ENCODE data around the gene RYR3. TPM values are rescaled to one million over a fixed set of nuclear protein-coding genes. Genes with fewer than 3 reads are reported as not detected.
"Not testable (repeated sequence)": the region's sequence is repeated elsewhere in the genome, so short reads cannot be mapped to it uniquely, and the experiment has no call there.

The RYR3 gene
- total RNA-seq, 1 donor from 2014 or later, result 0.11 TPM

DNA sequence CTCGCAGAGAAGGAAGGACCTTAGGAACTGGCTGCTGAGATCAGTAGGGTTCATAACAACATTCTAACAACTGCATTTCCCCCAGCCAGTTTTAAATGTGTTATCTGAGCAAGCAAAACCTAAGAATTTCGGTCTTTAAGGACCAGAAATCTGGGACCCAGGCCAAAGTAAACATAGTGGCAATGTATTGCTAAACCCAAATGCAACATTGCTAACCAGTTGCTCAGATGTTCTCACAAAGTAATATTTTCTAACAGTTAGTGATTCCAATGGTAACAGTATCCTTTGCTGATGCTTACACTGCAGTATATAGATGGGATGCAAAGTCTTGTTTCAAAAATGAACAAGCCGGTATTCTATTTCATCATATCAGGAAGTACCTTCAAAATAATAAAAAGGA lies 254.3 kb downstream of the RYR3 start:
- DNase-seq (ENCODE audit: low read depth), result no peak

DNA sequence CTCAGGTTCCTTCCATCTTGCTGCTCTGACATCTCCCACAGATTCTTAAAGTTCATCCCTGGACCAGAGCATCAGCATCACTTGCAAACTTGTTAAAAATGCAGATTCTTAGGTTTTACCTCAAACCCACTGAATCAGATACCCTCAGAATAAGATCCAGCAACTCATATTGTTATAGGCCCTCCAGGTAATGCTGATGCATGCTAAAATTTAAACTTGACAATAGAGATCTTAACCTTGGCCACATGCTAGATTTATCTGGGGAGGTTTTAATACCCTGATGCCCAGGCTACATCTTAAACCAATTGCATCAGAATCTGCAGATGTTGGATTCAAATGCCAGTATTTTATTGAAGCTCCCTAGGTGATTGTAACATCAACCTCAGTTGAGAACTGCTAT lies 256.9 kb downstream of the RYR3 start:
- no peak for DNase-seq (ENCODE audit: low read depth)

DNA sequence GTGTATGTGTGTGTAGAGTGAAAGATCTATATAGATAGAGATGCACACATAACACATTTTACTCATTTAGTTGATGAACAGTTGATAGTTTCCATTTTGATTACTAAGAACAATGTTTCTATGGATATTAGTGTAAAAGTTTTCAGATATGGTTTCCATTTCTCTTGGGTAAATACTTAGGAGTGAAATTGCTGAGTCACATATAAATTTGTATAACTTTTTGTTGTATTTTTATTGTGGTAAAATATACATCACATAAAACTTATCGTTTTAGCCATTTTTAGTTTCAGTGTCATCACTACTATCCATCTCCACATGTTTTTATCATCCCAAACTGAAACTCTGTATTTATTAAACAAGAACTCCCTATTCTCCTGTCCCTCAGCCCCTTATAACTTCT lies 258.3 kb downstream of the RYR3 start:
- DNase-seq (ENCODE audit: low read depth), result no peak

DNA sequence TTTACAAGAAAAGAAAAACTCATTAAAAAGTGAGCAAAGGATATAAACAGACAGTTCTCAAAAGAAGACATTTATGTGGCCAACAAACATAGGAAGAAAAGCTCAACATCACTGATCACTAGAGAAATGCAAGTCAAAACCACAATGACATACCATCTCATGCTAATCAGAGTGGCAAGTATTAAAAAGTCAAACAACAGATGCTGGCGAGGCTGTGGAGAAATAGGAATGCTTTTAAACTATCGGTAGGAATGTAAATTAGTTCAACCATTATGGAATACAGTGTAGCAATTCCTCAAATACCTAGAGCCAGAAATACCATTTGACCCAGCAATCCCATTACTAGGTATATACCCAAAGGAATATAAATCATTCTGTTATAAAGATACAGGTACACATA lies 267.1 kb downstream of the RYR3 start:
- not testable (repeated sequence) for DNase-seq (ENCODE audit: low read depth)

DNA sequence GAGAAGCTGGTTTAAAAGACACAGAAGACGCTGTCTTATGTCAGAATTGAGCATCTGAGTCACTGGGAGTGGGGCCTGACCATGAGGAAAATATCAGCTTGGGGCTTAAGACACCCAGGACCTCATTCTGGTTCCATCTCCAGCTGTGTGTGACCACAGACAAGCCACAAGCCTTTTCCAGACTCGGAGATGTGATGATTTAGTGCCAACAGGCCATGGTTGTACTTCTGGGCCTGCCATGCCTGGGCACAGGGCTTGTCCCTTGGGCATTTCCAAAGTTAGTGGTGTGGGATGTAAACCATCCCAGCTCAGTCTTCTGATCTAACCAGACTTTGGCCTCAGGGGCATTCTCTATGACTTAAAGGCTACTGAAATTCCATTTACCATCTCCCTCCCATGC lies 269.8 kb downstream of the RYR3 start:
- peak; percentile 88 for DNase-seq (ENCODE audit: low read depth)

DNA sequence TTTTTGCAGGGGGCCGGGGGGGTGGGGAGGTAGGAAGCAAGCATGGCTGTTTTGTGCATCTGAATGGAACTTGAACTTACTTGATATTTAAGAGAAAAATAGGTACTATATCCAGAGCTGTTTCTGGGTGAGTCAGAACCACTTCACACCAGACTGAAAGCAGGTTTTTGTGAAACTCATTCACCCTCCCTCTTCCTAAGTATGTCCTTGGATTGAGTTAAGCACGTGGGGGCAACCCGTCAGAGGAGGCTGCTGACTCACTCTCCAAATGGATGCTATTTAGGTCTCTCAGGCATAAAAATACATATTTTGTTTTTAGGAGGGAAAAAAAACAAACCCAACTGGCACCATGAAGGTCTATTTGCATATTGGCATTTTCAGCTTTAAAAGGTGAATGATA lies 270.3 kb downstream of the RYR3 start:
- DNase-seq (ENCODE audit: low read depth), result peak; percentile 37

DNA sequence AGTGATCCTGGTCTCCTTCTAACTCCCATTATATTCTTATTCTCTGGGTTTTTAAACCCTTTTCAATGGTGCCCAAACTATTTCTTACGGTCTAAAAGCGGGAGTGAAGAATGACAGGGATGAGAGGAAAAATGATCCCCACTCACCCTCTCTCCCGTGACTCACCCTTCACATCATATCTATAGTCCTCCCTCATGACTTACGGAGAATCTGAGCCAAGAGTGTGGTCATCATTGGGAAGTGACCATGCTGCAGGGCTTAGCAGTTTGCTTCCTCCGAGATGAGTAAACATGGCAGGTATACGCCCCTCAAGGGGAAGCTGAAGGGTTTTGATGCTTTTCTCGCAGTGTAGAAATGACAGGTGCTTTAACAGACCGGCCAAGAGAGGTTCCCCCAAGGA lies 274.0 kb downstream of the RYR3 start:
- peak; percentile 48 for DNase-seq (ENCODE audit: low read depth)

DNA sequence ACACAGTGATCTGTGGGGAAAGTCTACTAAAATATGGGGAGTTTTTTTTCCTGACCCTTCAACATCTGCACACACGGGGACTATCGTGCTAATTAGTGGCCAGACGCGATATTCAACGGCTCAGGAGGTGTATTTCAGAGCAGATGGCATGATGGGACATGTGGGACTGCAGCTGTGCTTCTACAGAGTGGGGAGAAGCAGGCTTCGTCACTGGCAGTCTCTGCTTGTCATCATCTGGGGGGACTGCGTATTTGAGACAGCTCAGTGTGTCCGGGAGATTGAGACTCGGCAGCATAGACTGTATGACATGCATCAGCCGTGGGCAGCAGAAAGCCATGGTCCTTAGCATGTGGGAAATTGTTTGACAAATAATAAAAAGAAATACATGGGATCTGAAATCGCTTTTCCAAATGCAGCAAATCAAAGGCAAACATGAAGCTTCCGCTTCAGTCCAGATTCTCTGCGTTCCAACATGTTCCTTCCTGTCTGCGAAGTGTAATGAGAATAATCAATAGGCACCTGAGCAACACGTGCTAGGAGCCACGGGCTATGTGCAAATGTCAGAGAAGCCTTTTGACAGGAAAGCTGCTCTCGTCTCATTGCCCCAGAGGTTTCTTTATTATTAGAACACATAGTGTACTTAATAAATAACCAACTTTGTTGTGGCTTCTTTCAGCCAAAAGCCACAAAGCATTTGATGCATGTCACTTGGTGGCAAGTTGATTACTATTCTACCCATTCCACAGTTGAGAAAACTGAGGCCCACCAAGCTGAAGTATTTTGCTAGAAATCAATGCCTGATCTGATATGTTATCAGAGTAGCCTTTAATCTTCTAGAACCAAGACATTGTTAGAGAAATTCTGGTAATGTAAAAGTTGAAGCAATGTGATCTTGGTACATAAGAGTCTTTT lies 276.3 kb downstream of the RYR3 start:
- no peak for DNase-seq (ENCODE audit: low read depth)

DNA sequence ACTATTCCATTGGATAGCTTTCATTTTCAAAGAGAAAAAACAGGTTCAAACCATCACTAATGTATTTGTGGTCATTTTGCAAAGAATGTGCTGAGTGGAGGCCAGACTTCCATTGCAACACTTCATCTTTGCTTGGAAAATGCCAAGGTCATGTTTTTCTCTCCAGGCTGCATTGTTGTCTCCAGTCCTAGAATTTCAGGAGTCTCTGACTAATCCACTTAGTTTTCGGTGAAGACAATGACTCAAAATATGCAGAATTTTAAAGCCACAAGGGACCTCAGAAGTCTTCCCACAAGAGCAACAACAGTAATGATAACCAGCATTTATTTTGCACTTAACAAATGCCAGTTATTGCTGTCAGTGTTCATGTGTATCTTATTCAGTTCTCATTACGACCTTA lies 277.0 kb downstream of the RYR3 start:
- peak; percentile 7 for DNase-seq (ENCODE audit: low read depth)

DNA sequence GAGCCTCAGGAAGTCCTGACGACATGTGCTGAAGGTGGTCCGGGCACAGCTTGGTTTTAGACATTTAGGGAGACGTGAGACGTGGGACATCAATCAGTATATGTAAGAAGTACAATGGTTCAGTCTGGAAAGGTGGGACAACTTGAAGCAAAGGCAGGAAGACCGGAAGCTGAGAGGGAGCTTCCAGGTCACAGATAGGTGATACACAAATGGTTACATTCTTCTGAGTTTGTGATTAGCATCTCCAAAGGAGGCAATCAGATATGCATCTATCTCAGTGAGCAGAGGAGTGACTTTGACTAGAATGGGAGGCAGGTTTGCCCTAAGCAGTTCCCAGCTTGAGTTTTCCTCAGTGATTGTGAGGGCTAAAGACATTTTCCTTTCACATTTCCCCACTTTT lies 282.1 kb downstream of the RYR3 start:
- no peak for DNase-seq (ENCODE audit: low read depth)

DNA sequence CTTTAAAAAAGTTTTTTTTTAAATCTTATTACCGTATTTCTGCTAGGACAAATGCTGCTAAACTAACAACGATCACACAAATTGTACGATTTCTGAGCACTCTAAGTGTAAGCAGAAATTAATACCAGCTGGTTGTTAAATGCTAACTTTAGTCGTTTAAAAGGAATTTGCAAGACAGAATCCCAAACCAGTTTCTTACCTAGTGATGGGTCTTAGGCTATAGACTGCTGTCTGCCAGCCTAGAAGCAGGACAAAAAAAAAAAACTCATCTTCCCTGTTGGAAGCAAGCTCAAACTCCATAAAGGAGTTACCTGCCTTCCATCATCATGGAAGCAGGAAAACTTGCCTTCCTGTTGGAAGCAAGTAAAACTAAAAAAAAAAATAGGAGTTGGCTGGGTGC lies 287.6 kb downstream of the RYR3 start:
- not testable (repeated sequence) for DNase-seq (ENCODE audit: low read depth)

DNA sequence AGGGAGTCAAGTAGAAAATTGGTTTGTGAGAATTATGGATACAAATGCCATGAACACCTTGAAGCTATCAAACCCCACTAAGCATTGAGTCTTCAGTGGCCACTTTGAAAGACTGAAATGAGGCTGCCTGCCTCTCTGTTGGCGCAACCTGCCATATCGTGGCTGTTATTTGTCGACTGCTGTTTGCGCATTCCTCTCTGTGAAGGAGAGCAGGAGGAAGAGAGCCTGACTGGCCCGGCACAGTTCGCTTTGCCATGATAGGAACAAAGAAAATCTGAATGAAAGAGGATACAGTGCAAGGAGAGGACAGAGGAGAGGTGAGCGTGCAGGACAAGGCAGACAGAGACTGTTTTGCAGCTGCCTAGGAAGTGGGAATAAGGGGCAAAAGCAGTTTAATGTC lies 289.4 kb downstream of the RYR3 start:
- no peak for DNase-seq (ENCODE audit: low read depth)

DNA sequence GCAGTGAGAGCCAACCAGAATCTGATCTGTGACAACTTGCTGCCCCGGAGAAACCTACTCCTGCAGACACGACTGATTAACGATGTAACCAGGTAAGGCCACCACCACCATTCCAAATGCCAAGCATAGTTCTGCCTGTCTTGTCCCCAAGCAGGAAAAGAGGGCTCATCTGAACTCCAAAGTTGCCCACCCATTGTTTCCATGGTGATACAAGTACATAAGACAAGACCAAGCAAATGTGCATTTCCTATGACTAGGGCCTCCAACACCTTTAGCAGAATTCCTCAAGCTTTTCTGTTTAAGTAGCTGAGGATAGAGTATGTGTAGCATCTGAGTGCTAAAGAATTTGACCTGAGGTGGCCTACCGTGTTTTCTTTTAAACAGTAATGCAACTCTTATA lies 290.7 kb downstream of the RYR3 start:
- no peak for DNase-seq (ENCODE audit: low read depth)

DNA sequence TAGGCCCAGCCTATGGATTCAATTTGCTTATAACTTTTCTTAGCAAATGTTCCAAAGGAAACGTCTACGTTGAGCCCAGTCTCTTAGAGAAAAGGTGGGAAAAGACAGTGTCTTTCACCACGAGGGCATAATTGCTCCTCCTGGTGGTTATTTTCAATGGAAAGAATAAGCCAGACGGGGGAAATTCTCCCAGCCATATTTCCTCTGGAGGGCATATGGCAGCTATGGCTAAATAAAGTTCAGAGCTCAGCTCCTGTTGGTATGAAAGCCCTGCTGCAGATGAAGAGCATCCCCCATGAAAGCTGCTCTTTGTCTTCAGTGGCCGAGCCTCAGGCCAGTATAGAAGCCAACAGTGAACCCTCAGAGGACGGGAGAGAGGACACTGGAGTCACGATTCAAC lies 297.9 kb downstream of the RYR3 start:
- DNase-seq (ENCODE audit: low read depth), result peak; percentile 9

DNA sequence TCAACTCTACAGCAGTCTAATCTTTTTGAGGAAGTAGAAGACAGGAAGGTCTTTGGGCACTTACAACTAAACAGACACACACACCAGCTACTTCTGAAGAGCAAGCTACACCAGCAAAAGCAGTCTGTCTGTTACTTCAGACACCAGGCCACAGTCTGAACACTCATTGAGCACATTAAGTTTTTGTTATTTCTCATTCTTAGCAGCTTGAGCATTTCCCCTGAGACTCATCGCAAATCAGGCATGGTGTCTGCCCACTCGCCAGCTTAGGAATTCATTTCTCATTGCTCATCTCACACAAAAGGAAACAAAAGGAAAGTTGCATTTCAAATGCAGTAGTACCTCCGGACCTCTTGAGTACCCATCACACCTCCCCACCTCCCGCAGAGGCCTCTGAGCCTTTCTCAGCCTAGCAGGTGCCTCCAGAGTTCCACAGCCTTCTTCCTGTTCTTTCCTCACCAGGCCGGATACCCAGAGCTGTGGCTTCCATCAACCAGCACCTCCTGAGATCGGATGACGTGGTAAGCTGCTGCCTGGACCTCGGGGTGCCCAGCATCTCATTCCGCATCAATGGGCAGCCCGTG lies 302.0 kb downstream of the RYR3 start:
- no peak for DNase-seq (ENCODE audit: low read depth)

DNA sequence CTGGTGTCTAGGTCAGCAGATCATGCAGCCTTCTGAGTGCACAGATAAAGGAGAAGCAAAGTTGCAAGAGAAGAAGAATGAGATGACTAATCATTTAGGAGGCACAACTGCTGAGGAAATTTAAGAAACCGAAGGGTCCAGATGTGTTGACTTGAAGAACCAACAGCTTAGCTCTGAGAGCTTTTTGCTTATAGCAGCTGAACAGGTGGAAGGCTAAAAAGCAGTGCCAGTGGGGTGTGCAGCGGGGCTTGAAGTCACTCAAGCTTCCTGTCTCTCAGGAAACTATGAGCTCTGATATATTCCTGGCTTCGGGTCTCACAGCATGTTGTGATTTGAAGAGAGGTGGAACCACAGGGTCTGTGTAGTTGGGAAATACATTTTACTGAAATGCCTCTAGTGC lies 305.7 kb downstream of the RYR3 start:
- no peak for DNase-seq (ENCODE audit: low read depth)

DNA sequence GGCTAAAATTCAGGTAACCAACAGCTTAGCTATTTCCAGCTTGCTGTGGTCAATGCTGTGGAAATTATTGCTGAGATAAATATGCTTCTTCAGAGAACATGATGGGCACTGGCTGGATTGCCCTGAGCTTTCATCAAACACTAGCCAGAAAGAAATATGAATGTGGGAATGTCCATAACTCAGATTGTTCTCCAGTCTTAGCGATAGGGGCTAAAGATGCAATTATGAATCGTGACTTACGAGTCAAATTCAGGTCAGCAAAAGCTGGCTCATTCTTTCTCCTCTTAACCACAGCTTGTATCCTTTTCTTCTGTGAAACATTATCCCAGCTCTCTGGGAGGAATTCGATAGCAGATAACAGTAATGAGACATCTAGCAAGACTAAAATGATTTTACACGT lies 307.6 kb downstream of the RYR3 start:
- DNase-seq (ENCODE audit: low read depth), result peak; percentile 6

DNA sequence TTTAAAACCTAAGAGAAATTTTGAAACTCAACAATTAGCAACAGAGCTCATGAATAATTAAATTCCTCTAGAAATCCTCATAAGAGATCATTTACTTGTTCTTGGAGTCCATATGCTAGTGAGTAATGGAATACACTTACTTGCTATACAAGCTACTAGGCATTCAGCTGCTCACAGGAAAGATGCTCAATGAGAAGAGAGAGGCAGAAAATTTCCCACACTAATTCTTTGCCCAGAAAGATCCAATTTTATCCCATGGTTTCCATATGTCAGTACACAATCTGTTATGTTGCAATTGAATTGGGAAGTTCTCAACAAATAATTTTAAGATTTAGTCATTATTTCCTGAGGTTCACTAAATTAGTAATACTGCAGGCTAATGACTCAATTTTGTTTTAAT lies 310.4 kb downstream of the RYR3 start:
- DNase-seq (ENCODE audit: low read depth), result no peak

DNA sequence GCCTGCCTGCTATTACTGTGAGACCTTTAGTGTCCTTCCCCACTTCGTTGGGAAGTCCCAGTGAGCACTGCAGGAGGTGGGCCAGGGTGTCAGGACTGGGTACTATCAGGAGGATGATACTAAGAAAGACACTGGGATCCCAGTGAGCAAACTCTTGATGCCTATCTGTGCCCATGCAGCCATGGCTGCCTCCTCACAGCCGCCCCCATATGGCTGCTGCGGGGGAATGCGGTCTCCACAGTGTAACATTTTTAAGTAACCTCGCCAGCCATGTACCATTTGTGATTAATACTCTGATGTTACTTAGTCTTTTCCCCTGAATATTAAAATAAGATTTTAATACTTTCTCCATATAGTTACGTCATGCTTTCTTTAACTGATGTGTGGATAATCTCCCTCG lies 312.2 kb downstream of the RYR3 start:
- no peak for DNase-seq (ENCODE audit: low read depth)

DNA sequence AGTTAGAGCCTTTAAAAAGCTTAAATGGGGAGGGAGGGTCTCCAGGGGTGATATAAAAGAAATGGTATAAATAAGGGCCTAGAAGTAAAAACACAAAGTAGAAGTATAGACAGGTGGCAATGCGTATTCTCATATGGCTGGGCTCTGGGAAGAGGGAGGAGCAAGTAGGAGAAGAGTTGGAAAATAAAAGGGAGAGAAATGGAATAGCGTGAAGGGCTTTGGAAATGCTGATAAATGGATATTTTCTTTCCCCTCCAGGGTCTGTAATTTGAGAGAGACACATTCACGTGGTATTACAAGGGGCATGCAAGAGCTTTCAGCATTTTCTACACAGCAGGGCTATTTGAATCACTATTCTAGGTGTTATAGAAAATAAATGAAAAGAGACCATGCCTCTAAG lies 313.7 kb downstream of the RYR3 start:
- DNase-seq (ENCODE audit: low read depth), result no peak

DNA sequence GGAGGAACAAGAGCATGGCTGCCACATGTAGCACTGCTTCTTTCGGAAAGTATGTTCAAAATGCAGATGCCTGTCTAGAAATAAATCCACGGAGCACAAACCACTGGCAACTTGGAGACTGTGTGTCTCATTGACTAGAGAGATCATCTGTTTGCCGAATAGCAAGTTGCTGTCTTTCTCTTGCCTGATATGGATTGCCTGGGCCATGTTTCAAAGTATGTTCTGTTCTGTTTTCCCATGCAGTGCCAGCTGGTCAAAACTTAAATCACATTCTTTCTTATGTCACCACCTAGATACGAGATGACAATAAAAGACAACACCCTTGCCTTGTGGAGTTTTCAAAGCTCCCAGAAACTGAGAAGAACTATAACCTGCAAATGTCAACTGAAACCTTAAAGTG lies 318.9 kb downstream of the RYR3 start:
- DNase-seq (ENCODE audit: low read depth), result no peak

DNA sequence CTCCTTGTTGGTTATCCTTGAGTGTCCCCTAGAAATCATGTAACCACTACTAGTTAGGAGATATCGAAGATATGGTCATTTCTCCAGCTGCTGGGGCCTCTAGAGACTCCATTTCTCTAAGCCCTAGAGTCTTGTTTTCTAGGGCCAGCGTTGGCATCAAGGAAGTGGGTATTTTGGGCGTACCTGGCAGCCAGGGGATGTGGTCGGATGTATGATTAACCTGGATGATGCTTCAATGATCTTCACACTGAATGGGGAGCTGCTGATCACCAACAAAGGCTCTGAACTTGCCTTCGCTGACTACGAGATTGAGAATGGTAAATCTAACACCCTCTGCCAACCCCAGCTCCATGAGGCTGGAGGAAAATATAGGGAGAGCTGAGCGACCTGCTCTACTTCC lies 325.5 kb downstream of the RYR3 start:
- DNase-seq (ENCODE audit: low read depth), result no peak

DNA sequence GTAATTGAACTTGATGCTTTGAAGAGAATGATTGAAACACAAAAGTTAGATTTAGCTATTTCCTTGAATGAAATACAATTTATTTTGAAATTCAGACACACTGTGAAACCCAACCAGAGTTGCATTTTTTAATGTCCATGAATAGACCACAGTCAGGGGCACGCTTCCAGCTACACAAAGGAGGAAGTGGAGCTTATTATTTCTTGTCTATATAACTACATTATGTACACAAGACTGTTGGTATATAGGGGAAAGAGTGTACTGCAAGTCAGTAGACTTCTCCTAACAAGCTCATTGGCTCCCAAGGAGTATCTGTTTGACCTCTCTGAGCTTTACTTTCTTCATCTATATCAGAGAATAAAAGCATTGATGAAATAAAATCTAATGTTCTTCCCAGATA lies 326.2 kb downstream of the RYR3 start:
- DNase-seq (ENCODE audit: low read depth), result no peak
